Stimulated activated CD4-positive, alpha-beta T cell treated with anti-CD3 and anti-CD28 coated beads, Interleukin-4, amount 100 ng/mL, for 1 hour (primary cell): ENCODE measurements around the gene ZNF557.

Experiments
- DNase-seq: peaks from one replicate; pipeline ENCODE4 v3.0.0-alpha.2; 2020

ZNF557 gene

DNA sequence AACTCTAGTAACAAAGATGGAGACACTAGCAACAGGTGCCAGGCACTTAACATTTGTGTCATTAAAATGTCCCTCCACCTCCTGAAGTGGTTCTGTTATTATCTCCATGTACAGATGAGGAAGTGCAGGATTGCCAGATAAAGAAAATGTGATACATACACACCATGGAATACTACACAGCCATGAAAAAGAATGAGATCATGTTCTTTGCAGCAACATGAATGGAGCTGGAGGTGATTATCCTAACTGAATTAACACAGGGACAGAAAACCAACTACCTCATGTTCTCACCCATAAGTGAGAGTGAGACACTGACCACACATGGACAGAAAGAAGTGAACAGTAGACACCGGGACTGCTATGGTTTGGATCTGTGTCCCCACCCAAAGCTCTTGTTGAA, 60.5 kb downstream of the ZNF557 start:
- DNase-seq: no peak

DNA sequence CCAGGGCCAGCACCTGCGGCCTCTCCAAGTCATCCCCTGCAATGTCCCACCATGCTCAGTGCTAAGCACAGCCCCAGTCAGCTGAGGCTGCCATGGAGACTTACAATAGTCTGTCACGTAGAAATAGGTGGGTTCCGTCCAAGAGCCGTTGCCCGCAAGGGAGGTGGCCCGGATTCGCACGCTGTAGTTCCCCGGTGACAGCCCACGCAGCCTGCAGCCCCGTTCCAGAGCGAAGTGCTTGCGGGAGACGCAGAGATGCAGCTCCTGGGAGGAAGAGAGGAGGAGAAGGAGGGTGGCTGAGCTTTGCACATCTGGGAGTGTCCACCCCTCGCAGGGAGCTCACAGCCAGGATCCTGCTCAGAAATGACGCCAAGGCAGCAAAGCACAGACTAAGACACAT, 62.6 kb downstream of the ZNF557 start:
- DNase-seq: no peak

DNA sequence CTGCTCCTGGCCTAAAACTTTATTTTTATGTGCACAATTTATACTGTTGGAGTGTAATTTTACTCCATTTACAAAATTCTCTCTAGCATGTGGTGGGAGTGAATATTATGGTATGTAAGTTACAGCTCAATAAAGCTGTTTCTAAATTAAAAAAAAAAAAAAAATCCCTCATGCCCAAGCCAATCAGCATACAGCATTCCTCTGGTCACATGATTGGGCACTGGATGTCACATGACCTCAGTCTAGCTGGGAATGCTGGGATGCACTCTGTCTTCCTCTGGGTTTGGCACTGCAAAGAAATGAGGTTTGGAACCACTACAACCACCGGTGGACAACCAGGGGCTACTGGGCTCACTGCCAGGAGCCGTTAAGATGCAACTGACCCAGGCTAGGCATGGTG, 67.6 kb downstream of the ZNF557 start:
- no peak for DNase-seq
